T-helper 1 cell treated with Interleukin-12 subunit alpha and Interleukin-12 subunit beta and Interleukin-4 antibody, amounts not matched to agents 30 ng/mL and 1 ng/mL, for 36 hours (primary cell): ENCODE measurements around the gene CRHR1. TPM values are rescaled to one million over a fixed set of nuclear protein-coding genes. Genes with fewer than 3 reads are reported as not detected.
"Not testable (repeated sequence)": the region's sequence is repeated elsewhere in the genome, so short reads cannot be mapped to it uniquely, and the experiment has no call there.

ENCODE experiments used
- intact Hi-C: fragments of 100-400 bp; cut with micrococcal nuclease; formaldehyde crosslinking; loops from one replicate; pipeline ENCODE4 v1.15.1; 2024
- total RNA-seq: library from RNA; stranded (reverse); gene quantifications from 2 replicates; pipeline ENCODE4 v1.2.3, GENCODE V29; 2022

CRHR1 gene
- not detected in 2 replicates for total RNA-seq

GRCh38 chr17:45784293-45784740 lies at the start of gene CRHR1:
CRHR1 (plus strand) TSS chr17:45784320; CDS start chr17:45784545, 225 bp downstream.
- intact Hi-C loops: loop anchor here (10.0 kb wide), 1 partner anchor 110 kb away; the partner anchor contains the start of gene MAPT

GRCh38 chr17:45734598-45734997 lies 49.5 kb upstream of the CRHR1 start:
- intact Hi-C loops: no loop called here

- intact Hi-C loops: no loop called here
Observed at GRCh38 chr17:45735488-45735887, 48.6 kb upstream of the CRHR1 start.

GRCh38 chr17:45739786-45740185 lies 44.3 kb upstream of the CRHR1 start:
- intact Hi-C loops: no loop called here

GRCh38 chr17:45740553-45741330 lies 43.4 kb upstream of the CRHR1 start:
- intact Hi-C loops: no loop called here

GRCh38 chr17:45742251-45742650 lies 41.9 kb upstream of the CRHR1 start:
- intact Hi-C loops: no loop called here

GRCh38 chr17:45743626-45744326 lies 40.3 kb upstream of the CRHR1 start:
- intact Hi-C loops: no loop called here

GRCh38 chr17:45744826-45745225 lies 39.3 kb upstream of the CRHR1 start:
- intact Hi-C loops: not testable (repeated sequence)

- intact Hi-C loops: no loop called here
Observed at GRCh38 chr17:45745601-45746494, 38.3 kb upstream of the CRHR1 start.

GRCh38 chr17:45747911-45748310 lies 36.2 kb upstream of the CRHR1 start:
- intact Hi-C loops: no loop called here

- intact Hi-C loops: no loop called here
Observed at GRCh38 chr17:45748731-45749310, 35.3 kb upstream of the CRHR1 start.

- intact Hi-C loops: no loop called here
Observed at GRCh38 chr17:45749831-45750335, 34.2 kb upstream of the CRHR1 start.

- intact Hi-C loops: loop anchor here (1.0 kb wide), 1 partner anchor 19 kb away; no protein-coding TSS in a partner anchor
Observed at GRCh38 chr17:45750779-45751440, 33.2 kb upstream of the CRHR1 start.

- intact Hi-C loops: loop anchor here (1.0 kb wide), 1 partner anchor 19 kb away; no protein-coding TSS in a partner anchor
Observed at GRCh38 chr17:45751466-45751865, 32.7 kb upstream of the CRHR1 start.

- intact Hi-C loops: no loop called here
Observed at GRCh38 chr17:45752246-45752645, 31.9 kb upstream of the CRHR1 start.

GRCh38 chr17:45753645-45754225 lies 30.4 kb upstream of the CRHR1 start:
- intact Hi-C loops: no loop called here

- intact Hi-C loops: no loop called here
Observed at GRCh38 chr17:45755050-45755449, 29.1 kb upstream of the CRHR1 start.

- intact Hi-C loops: no loop called here
Observed at GRCh38 chr17:45756266-45756991, 27.7 kb upstream of the CRHR1 start.
